PC-9 (cell line): Measurements from ENCODE around the gene ACSL6.

Source experiments
- EZH2 ChIP-seq: fragments of 200-600 bp; sonication (generic); IDR thresholded peaks from 2 replicates; pipeline ENCODE4 v1.8.0; 2017; ENCODE audit warnings: antibody characterized with exemption, low read depth
- TF ChIP-seq, protein P1 (sequence below): fragments of 200-600 bp; sonication (generic); conservative IDR thresholded peaks from 2 replicates; pipeline ENCODE4 v1.6.1; 2017; ENCODE audit warnings: mixed run types, antibody characterized with exemption, mild to moderate bottlenecking, moderate library complexity

DNA sequence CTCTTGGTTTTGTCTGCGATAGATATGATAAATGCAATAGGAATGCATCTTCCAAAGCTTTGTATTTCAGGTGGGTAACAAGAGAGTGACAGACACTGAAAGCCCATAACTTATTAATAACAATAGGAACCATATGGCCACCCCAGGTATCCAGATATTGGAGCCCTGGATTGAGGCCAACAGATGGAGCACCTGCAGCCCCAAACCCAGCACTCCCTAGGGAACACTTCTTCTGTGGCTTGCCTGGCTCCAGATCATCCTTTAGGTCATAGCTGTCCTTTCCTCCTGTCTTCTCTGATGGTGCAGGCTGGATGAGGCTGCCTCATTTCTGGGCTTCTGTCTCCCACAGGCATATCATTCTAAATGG lies 44.0 kb upstream of the ACSL6 start:
- TF ChIP-seq, protein P1, sequence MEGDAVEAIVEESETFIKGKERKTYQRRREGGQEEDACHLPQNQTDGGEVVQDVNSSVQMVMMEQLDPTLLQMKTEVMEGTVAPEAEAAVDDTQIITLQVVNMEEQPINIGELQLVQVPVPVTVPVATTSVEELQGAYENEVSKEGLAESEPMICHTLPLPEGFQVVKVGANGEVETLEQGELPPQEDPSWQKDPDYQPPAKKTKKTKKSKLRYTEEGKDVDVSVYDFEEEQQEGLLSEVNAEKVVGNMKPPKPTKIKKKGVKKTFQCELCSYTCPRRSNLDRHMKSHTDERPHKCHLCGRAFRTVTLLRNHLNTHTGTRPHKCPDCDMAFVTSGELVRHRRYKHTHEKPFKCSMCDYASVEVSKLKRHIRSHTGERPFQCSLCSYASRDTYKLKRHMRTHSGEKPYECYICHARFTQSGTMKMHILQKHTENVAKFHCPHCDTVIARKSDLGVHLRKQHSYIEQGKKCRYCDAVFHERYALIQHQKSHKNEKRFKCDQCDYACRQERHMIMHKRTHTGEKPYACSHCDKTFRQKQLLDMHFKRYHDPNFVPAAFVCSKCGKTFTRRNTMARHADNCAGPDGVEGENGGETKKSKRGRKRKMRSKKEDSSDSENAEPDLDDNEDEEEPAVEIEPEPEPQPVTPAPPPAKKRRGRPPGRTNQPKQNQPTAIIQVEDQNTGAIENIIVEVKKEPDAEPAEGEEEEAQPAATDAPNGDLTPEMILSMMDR = no peak
- TF ChIP-seq EZH2 = no peak
